HG03135 (cell line): Measurements from ENCODE around the gene CELA3B.
"Not testable (repeated sequence)": the region's sequence is repeated elsewhere in the genome, so short reads cannot be mapped to it uniquely, and the experiment has no call there.

Experiments
- ATAC-seq: cut with Tn5 transposase; IDR thresholded peaks from one replicate; pipeline ENCODE4 v1.9.1; 2021; ENCODE audit warnings: mild to moderate bottlenecking, moderate library complexity; ENCODE audit not compliant: unreplicated experiment

CELA3B gene

DNA sequence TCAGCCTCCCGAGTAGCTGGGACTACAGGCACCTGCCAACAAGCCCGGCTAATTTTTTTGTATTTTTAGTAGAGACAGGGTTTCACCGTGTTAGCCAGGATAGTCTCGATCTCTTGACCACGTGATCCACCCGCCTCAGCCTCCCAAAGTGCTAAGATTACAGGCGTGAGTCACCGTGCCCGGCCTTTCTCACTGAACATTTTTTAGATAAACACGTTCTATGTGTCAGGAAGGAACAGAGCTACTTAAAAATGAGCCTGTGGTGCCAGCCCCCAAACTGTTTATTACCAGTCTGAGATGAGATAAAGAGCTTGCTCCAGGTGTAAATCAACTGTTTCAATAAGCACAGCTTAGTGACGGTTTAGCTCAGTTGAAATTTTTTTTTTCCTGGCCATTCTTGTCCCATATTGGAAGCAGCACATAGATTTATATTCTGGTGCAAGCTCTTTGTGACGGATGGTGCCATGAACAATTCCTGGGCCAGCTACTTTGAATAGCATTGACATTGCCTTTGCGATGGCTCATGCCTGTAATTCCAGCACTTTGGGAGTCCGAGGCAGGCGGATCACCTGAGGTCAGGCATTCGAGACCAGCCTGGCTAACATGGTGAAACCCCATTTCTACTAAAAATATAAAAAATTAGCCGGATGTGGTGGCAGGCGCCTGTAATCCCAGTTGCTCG is 33.7 kb upstream of the CELA3B start:
- not testable (repeated sequence) for ATAC-seq

- no peak for ATAC-seq
Measured at GRCh38 chr1:21944733-21945073, 32.1 kb upstream of the CELA3B start.

- ATAC-seq = no peak
Measured at GRCh38 chr1:21946836-21947587, 29.8 kb upstream of the CELA3B start.

- ATAC-seq = no peak
Measured at GRCh38 chr1:21950734-21951133, 26.1 kb upstream of the CELA3B start.

- ATAC-seq = no peak
Measured at GRCh38 chr1:21951226-21951870, 25.5 kb upstream of the CELA3B start.

GRCh38 chr1:21952786-21953520 is 23.9 kb upstream of the CELA3B start:
- no peak for ATAC-seq

DNA sequence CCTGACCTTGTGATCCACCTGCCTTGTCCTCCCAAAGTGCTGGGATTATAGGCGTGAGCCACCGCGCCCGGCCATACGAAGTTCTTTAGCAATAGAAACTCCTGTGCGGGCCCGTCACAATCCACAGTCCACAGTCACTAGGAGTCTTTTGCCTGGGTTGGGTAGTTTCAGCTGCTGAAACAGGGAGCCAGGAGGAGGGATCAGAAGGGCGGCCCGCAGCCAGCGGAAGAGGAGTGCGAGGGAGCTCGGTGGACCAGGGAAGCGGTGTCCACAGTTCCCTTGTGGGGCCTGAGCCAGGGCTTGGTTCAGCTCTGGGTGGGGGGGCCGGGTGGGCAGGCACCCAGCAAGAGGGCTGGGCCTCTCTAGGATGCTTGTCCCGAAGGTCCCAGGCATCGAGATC is 21.8 kb upstream of the CELA3B start:
- no peak for ATAC-seq

DNA sequence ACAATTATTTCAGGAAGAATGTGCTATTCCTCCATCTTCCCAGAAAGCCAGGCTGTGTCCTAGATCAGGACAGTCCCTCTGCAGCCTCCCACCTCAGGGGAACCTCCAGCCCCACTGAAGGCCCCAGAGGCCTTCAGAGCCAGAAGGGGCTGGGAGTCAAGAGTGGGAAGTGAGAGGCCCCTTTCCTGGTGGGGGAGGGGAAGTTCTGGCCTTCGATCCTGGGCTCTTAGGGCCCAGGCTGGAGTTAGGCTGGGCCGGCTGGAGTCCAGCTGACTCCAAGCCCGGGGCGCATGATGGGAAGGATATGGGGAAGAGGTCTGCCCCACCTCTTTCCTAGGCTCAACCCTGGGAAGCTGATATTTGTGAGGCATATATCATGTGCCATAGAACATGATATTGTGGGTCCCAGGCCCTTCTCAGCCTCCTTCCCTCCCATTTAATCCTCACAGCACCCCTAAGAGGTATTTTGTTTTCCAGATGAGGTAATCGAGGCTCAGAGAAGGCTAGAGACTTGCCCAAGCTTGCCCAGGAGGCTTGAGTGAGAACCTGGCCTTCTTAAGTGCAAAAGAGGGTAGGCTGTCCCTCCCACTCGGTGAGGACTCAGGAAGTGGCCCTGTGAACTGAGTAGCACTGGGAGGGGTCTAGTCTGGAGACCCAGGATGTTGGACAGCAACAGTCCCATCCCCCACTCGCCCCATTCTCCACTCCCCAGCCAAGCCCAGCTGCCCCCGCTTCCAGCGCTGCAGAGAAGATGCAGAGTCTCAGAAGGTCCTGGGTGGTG is 21.1 kb upstream of the CELA3B start:
- ATAC-seq = no peak

- no peak for ATAC-seq
Measured at GRCh38 chr1:21956720-21957552, 19.9 kb upstream of the CELA3B start.

- no peak for ATAC-seq
Measured at GRCh38 chr1:21961337-21961736, 15.5 kb upstream of the CELA3B start.

DNA sequence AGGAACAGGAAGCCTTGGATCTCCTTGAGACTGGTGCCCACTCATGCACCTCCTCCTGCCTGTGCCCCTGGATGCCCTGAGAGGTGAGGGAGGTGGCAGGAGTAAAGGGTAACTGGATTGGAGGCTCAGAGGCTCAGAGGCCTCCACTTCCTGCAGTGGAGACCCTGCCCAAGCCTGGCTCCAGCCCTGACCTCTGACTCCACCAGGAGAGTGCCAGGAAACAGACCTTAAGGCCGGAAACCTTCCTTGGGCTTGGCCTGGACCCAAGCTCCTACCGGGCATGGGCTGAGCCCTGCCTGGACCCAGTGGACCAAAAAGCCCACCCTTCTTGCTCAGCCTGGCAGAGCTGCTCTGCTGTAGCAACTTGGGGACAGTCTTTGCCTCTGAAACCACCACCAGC is 15.0 kb upstream of the CELA3B start:
- ATAC-seq = no peak

- no peak for ATAC-seq
Measured at GRCh38 chr1:21963477-21964217, 13.2 kb upstream of the CELA3B start.

DNA sequence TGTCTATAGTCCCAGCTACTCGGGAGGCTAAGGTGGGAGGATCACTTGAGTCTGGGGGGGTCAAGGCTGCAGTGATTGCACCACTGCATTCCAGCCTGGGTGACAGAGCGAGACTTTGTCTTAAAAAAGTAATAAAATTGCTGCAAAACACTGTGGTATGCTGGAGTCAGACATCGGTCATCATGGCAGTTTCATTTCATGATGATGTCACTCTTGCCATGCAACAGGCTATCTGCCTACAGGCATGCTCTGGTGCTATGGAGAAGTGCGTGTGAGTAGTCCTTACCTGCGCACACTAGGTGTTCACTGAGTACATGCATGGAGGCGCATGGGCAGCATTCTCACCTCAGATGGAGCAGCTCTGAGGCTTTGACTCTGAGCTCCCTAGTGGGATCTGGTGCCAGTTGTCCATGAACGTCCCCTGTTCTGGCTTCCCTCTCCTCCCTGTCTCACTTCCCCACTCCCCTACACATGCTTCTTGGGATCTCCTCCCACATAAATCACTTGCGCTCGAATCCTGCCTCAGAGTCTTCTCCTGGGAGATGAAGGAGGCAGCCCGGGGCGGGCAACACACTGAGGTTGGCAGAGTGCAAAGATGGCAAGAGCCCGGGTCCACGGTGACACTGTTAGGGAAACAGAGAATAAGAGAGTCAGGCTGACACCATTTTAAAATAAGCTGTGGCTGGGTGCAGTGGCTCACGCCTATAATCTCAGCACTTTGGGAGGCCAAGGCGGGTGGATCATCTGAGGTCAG is 10.4 kb upstream of the CELA3B start:
- no peak for ATAC-seq

DNA sequence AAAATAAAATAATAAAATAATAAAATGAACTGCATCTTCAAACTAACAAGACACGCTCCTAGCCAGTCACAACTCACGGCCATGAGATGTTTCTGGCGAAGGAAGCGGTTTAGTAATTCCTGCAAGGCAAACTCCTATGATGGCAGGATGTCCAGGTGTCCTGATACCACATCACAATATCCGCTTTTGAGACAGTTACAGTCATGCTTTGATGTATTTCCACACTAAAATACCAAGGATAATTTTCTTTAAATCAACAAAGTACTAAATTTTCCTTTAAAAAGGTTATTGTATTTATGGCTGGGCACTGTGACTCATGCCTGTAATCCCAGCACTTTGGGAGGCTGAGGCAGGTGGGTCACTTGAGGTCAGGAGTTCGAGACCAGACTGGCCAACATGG is 9.6 kb upstream of the CELA3B start:
- not testable (repeated sequence) for ATAC-seq

DNA sequence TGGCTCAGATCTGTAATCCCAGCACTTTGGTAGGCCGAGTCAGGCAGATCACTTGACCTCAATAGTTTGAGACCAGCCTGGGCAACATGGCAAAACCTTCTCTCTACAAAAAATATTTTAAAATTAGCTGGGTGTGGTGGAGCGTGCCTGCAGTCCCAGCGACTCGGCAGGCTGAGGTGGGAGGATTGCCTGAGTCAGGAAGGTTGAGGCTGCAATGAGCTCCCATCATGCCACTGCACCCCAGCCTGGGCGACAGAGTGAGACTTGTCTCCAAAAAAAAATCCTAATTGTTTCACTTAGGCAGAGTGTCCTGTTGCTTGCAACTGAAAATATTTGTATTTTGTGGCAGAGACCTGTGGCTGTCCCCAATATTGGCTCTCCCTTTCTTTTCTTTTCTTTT is 7.8 kb upstream of the CELA3B start:
- ATAC-seq = not testable (repeated sequence)

GRCh38 chr1:21970523-21970922 is 6.3 kb upstream of the CELA3B start:
- not testable (repeated sequence) for ATAC-seq

- not testable (repeated sequence) for ATAC-seq
Measured at GRCh38 chr1:21972973-21973441, 3.8 kb upstream of the CELA3B start.

DNA sequence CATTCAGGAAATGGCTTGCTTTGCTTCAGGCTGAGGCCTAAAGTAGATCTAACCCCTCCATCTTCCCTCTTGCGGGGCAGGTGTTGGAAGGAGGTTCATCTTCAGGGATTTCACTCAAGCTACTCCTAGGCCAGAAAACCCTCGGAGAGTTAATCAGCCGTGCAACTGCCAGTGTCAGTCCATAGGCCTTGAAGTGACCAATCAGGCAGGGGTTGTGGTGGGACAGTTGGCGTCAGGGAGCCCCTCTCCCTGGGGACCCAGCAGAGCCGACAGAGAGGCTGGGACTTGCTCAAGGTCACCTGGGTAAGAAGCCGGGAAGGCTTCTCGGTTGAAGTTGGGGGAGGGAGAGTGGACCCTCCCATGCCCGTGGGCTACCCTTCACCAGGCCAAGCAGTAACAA is 2.9 kb upstream of the CELA3B start:
- not testable (repeated sequence) for ATAC-seq
